Measurements from ENCODE around the gene C14orf132.
A peak's percentile ranks its signal among the peaks of the same experiment; 100 is the strongest.

C14orf132 gene

DNA sequence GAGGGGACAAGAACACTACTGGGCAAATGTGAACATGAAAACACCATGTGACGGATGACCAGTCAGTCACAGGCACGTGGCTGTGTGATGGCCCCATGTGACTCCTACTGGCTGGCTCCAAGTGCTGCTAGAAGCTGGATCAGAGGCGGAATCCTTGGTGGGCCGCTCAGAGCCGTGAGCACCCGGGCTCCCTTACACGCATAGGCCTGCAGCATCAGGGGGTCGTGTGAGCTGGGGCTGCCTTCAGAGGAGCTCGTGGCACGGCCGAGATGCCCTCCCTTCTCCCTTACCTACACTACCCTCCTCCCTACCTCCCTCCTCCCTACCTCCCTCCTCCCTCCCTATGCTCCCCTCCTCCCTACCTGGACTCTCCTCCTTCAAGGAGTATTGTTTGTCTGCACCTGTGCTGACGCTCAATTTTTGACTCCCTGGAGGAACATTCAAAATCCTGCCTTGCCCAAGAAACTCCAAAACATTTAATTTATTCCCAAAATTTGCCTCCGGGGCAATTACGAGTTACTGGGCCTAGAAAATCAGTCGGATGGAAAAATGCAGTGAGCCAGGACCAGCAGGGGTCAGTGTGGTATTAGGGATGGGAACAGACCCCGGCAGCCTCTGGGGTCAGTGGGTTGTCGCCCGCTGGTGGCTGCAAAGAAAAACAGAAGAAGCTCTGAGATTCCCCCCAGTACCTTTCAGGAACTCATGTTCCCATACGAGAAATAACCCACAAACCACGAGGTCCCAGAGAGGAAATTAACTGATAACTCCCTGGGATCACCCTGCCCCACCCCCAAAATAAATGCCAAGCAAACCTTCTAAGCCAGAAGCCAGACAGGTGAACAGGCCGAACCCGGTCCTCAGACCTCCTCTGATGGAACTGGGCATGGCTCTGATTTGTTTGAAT is 61.3 kb downstream of the C14orf132 start:
- TF ChIP-seq, protein P1, sequence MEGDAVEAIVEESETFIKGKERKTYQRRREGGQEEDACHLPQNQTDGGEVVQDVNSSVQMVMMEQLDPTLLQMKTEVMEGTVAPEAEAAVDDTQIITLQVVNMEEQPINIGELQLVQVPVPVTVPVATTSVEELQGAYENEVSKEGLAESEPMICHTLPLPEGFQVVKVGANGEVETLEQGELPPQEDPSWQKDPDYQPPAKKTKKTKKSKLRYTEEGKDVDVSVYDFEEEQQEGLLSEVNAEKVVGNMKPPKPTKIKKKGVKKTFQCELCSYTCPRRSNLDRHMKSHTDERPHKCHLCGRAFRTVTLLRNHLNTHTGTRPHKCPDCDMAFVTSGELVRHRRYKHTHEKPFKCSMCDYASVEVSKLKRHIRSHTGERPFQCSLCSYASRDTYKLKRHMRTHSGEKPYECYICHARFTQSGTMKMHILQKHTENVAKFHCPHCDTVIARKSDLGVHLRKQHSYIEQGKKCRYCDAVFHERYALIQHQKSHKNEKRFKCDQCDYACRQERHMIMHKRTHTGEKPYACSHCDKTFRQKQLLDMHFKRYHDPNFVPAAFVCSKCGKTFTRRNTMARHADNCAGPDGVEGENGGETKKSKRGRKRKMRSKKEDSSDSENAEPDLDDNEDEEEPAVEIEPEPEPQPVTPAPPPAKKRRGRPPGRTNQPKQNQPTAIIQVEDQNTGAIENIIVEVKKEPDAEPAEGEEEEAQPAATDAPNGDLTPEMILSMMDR (conservative IDR thresholded peaks at IDR 0.05; ENCODE audit: low read depth, low read length), result peak; percentile 76
- Histone ChIP-seq H3K27ac (no peak overlapping the region), H3K9ac (no peak overlapping the region), H3K4me2 (no peak overlapping the region), H3K4me1 (ENCODE audit: low read depth, poor library complexity, severe bottlenecking) (no peaks in the 10 kb centered on the region), H2AFZ (ENCODE audit: low read depth) (no peak overlapping the region), H3K79me2 (ENCODE audit: insufficient read depth, low read depth) (no peaks in the 10 kb centered on the region), H3K4me3 (IDR thresholded peaks at IDR 0.05; ENCODE audit: insufficient read depth, low read depth, low read length) (no peak overlapping the region), H4K20me1 (ENCODE audit: insufficient read depth) (no peaks in the 10 kb centered on the region), H3K36me3 (ENCODE audit: insufficient read depth) (no peaks in the 10 kb centered on the region), H3K27me3 (ENCODE audit: insufficient read depth, low read depth) (no peaks in the 10 kb centered on the region)

DNA sequence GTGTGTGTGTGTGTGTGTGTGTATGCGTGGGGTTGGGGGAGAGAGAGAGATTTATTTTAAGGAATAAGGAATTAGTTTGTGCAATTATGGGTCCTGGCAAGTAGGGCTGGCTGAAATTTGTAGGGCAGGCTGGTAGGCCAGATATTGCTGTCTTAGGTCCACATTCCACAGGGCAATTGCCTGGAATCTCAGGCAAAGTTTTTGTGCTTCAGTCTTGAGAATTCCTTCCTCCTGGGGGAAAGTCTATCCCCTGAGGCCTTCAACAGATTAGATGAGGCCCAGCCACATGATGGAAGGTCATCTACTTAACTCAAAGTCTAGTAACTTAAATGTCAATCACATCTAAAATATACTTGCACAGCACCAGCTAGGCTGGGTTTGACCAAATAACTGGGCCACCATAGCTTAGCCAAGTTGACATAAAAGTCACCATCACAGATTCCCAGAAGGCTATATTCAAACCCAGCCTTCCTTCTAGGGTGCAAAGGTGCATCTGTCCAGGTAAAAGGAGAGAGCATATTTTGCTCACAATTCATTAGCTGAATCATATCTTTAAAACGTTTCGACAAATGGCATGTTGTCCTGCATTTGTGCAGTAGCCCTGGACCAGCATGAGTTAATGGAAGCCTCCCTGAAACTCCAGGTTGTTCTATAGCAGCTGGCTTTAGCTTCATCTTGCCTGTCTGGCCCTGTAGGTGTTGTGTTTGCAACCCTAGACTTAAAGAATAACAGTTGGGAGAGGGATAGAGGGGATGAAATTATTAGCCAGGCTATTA is 63.1 kb downstream of the C14orf132 start:
- H4K20me1 ChIP-seq (ENCODE audit: insufficient read depth), result no peaks in the 10 kb centered on the region
- H3K27ac ChIP-seq, result no peak overlapping the region
- H3K79me2 ChIP-seq (ENCODE audit: insufficient read depth, low read depth), result no peaks in the 10 kb centered on the region
- no peaks in the 10 kb centered on the region for H3K4me1 ChIP-seq (ENCODE audit: low read depth, poor library complexity, severe bottlenecking)
- no peaks in the 10 kb centered on the region for H3K27me3 ChIP-seq (ENCODE audit: insufficient read depth, low read depth)
- TF ChIP-seq, protein P1 (conservative IDR thresholded peaks at IDR 0.05; ENCODE audit: low read depth, low read length), result no peak
- no peak overlapping the region for H3K4me2 ChIP-seq
- H3K36me3 ChIP-seq (ENCODE audit: insufficient read depth), result no peaks in the 10 kb centered on the region
- H3K4me3 ChIP-seq (IDR thresholded peaks at IDR 0.05; ENCODE audit: insufficient read depth, low read depth, low read length), result no peak overlapping the region
- no peak overlapping the region for H3K9ac ChIP-seq
- no peak overlapping the region for H2AFZ ChIP-seq (ENCODE audit: low read depth)

- no peak overlapping the region for H2AFZ ChIP-seq (ENCODE audit: low read depth)
- H3K9ac ChIP-seq, result no peak overlapping the region
- H3K4me1 ChIP-seq (ENCODE audit: low read depth, poor library complexity, severe bottlenecking), result no peaks in the 10 kb centered on the region
- H3K27me3 ChIP-seq (ENCODE audit: insufficient read depth, low read depth), result no peaks in the 10 kb centered on the region
- no peaks in the 10 kb centered on the region for H4K20me1 ChIP-seq (ENCODE audit: insufficient read depth)
- TF ChIP-seq, protein P1 (conservative IDR thresholded peaks at IDR 0.05; ENCODE audit: low read depth, low read length), result no peak
- H3K4me2 ChIP-seq, result no peak overlapping the region
- no peak overlapping the region for H3K4me3 ChIP-seq (IDR thresholded peaks at IDR 0.05; ENCODE audit: insufficient read depth, low read depth, low read length)
- H3K79me2 ChIP-seq (ENCODE audit: insufficient read depth, low read depth), result no peaks in the 10 kb centered on the region
- no peaks in the 10 kb centered on the region for H3K36me3 ChIP-seq (ENCODE audit: insufficient read depth)
- no peak overlapping the region for H3K27ac ChIP-seq
These were observed 63.9 kb downstream of the C14orf132 start for GRCh38 chr14:96103075-96103474.

DNA sequence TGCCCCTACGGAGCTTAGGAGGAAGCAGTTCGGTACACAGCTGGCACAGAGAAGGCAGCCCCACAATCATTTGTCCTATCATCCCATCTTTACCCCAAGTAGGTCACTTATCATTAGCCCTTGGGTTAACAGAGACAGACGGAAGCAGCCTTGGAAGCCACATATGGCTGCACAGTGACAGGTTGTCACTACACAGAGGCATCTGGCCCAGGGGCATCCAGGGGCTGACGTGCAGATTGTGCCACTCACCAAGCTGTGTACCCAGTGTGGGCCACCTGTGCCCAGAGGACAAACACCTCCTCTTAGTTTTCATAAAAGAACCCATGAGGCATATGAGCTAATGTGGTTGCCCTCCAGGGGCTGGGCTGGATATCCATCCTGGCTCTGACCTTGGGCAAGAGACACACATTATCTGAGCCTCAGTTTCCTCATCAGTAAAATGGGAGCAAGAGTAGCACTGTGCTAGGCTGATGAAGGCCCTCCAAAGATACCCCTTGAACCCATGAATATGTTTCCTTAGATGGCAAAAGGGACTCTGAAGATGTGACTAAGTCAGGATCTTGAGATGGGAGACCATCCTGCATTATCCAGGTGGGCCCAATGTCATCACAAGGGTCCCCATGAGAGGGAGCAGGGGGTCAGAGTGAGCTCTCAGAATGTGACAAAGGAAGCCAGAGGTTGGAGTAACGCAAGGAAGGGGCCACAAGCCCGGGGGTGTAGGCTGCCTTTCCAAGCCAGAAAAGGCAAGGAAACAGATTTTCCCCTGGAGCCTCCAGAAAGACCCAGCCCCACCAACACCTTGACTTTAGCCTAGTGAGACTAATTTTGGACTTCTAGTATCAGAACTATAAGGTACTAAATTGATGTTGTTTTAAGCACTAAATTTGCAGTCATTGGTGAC is 64.6 kb downstream of the C14orf132 start:
- H3K9ac ChIP-seq, result no peak overlapping the region
- no peak overlapping the region for H3K4me3 ChIP-seq (IDR thresholded peaks at IDR 0.05; ENCODE audit: insufficient read depth, low read depth, low read length)
- H4K20me1 ChIP-seq (ENCODE audit: insufficient read depth), result no peaks in the 10 kb centered on the region
- H3K79me2 ChIP-seq (ENCODE audit: insufficient read depth, low read depth), result no peaks in the 10 kb centered on the region
- no peak overlapping the region for H3K27ac ChIP-seq
- no peak overlapping the region for H3K4me2 ChIP-seq
- TF ChIP-seq, protein P1 (conservative IDR thresholded peaks at IDR 0.05; ENCODE audit: low read depth, low read length), result no peak
- peak overlapping the region; percentile 55; the same call in 1 of the 2 replicates for H2AFZ ChIP-seq (ENCODE audit: low read depth)
- no peaks in the 10 kb centered on the region for H3K27me3 ChIP-seq (ENCODE audit: insufficient read depth, low read depth)
- no peaks in the 10 kb centered on the region for H3K4me1 ChIP-seq (ENCODE audit: low read depth, poor library complexity, severe bottlenecking)
- no peaks in the 10 kb centered on the region for H3K36me3 ChIP-seq (ENCODE audit: insufficient read depth)

All from KMS-11 (cell line).